ENCODE data around the gene VIPR2. TPM values are rescaled to one million over a fixed set of nuclear protein-coding genes. Genes with fewer than 3 reads are reported as not detected.

VIPR2 gene
- total RNA-seq, 4 donors from 2014 or later: 0.53 to 2.5 (median 1.8) TPM

DNA sequence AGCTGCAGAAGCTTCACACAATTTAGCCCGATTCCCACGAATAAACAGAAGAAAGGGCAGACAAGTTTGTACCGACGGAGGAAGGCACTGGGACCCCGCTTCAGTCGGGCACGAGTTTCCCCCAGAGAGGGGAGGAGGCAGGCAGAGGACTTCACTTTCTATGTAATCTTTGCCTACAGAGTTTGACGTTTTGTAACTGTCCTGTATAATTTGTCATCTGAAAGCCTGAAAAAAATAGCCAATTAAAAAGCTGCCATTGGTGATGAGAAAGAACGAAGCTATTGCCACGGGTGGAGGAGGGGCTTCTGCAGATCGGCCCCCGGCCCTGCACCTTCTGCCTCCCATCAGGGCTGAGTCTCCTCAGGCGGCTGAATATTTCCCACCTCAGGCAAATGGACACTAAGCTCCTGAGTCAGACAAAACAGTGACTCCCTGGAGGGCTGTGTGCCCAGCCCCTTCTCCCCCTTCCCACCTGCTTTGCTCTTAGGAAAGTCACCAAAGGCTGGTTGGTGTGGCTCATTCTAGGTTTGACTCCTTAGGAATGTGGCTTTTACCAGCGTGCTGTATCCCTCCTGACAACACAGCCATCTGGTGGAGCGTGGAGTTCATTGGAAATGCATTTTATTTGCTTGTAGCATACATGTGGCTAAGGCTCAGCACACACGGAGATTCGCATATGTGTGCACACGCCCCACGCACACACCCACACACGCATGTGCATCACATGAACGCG is 117.4 kb downstream of the VIPR2 start:
- Histone ChIP-seq H3K4me1 (peaks cover 0 to 18% (median 0%) of the 10 kb centered on the region in 4 donors), H3K4me3 (no peak overlapping the region), H3K36me3 (no peaks in the 10 kb centered on the region), H3K27me3 (no peaks in the 10 kb centered on the region), H3K27ac (no peak overlapping the region), H3K9me3 (no peaks in the 10 kb centered on the region)
- TF ChIP-seq CTCF (IDR thresholded peaks at IDR 0.05): no peak
- no peak for TF ChIP-seq POLR2A (IDR thresholded peaks at IDR 0.05)
- DNase-seq: peak in 1 of 3 donors; percentile 24

GRCh38 chr7:159026271-159027055 is 118.2 kb downstream of the VIPR2 start:
- Histone ChIP-seq H3K9me3 (no peaks in the 10 kb centered on the region), H3K27me3 (no peaks in the 10 kb centered on the region), H3K36me3 (no peaks in the 10 kb centered on the region), H3K4me3 (no peak overlapping the region), H3K4me1 (peaks cover 0 to 15% (median 0%) of the 10 kb centered on the region in 4 donors), H3K27ac (no peak overlapping the region)
- TF ChIP-seq POLR2A (IDR thresholded peaks at IDR 0.05): no peak
- TF ChIP-seq CTCF (IDR thresholded peaks at IDR 0.05): no peak
- peak in 1 of 3 donors; percentile 38 for DNase-seq

DNA sequence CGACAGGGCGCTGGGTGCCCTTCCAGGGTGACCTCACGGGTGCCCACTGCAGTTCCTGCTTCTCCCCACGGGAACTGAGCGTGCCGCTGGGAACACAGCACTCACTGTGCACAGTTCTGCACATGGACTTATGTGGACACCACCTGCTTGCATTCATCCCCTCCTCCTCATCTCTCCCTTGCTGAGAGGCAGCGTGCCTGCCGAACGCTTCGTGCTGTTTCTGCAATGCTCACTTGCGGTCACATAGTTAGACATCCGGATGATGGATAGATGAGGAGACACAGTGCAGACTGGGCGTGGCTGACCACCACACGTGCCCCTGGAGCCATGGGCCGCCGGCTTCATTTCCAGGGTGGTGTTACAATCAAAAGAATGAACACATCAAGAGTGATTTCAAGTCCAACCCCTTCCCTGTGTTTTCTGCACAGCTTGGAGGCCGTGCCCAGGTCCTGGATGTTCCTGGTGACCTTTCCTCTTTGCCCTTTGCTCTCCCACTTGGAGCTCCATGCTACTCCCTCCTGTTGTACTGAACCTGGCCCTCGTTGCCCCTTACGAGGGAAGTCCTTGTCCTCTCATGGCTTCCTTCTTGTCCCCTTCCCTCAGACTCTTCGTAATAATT is 119.4 kb downstream of the VIPR2 start:
- no peaks in the 10 kb centered on the region for H3K9me3 ChIP-seq
- H3K36me3 ChIP-seq: no peaks in the 10 kb centered on the region
- H3K4me3 ChIP-seq: no peak overlapping the region
- peaks cover 0 to 4% (median 0%) of the 10 kb centered on the region in 4 donors for H3K4me1 ChIP-seq
- no peak overlapping the region for H3K27ac ChIP-seq
- peak in 2 of 3 donors; percentile 27 to 44 for DNase-seq
- TF ChIP-seq CTCF (IDR thresholded peaks at IDR 0.05): no peak
- no peak for TF ChIP-seq POLR2A (IDR thresholded peaks at IDR 0.05)
- no peaks in the 10 kb centered on the region for H3K27me3 ChIP-seq

DNA sequence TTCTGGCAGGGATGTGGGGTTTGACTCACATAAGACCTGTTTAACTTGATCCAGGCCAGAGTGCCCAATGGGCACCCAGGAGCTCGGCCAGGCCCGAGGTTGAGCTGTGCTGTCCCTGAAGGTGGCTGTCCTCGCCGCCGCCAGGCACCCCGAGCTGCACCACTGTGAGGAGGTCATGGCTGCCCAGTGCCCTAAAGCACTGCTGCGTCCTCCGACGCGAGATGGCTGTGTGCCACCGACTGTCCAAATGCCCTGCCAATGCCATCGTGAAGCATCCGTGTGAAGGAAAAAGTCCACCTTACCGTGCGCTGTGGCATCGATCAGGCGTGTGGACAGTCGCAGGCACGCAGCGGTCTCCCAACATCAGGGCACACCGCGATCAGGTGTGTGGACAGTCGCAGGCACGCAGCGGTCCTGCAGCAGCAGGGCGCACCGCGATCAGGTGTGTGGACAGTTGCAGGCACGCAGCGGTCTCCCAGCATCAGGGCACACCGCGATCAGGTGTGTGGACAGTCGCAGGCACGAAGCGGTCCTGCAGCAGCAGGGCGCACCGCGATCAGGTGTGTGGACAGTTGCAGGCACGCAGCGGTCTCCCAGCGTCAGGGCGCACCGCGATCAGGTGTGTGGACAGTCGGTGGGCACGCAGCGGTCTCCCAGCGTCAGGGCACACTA is 120.3 kb downstream of the VIPR2 start:
- H3K9me3 ChIP-seq: no peaks in the 10 kb centered on the region
- no peaks in the 10 kb centered on the region for H3K27me3 ChIP-seq
- DNase-seq: peak in 1 of 3 donors; percentile 36
- no peaks in the 10 kb centered on the region for H3K36me3 ChIP-seq
- peaks cover 0 to 4% (median 0%) of the 10 kb centered on the region in 4 donors for H3K4me1 ChIP-seq
- TF ChIP-seq CTCF (IDR thresholded peaks at IDR 0.05) (no peak), POLR2A (IDR thresholded peaks at IDR 0.05) (no peak)
- no peak overlapping the region for H3K27ac ChIP-seq
- no peak overlapping the region for H3K4me3 ChIP-seq

DNA sequence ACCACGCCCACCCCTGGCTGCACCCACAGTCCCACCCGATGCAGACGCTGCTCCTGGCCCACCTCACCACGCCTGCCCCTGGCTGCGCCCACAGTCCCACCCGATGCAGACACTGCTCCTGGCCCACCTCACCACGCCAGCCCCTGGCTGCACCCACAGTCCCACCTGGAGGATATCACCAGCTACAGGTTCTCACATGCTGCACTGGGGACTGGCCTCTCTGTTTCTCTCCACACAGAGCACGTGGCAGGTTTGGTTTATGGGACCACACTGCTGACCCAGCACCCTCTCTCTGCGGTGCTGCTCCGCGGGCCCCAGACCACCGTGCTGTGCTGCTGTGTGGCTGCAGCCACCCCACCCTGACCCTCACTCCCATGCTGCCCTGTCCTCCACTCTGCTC is 120.9 kb downstream of the VIPR2 start:
- no peak for TF ChIP-seq POLR2A (IDR thresholded peaks at IDR 0.05)
- TF ChIP-seq CTCF (IDR thresholded peaks at IDR 0.05): no peak
- Histone ChIP-seq H3K9me3 (no peaks in the 10 kb centered on the region), H3K27ac (no peak overlapping the region), H3K36me3 (no peaks in the 10 kb centered on the region), H3K27me3 (no peaks in the 10 kb centered on the region), H3K4me1 (peaks cover 0 to 4% (median 0%) of the 10 kb centered on the region in 4 donors), H3K4me3 (no peak overlapping the region)
- DNase-seq: peak in 1 of 3 donors; percentile 38
